ENCODE measurements around the gene GCN1.
"Not testable (repeated sequence)": the region's sequence is repeated elsewhere in the genome, so short reads cannot be mapped to it uniquely, and the experiment has no call there.

Gene GCN1

GRCh38 chr12:120214626-120215356 is 20.3 kb upstream of the GCN1 start:
- DNase-seq (ENCODE audit: low read depth, low spot score) = no peak

DNA sequence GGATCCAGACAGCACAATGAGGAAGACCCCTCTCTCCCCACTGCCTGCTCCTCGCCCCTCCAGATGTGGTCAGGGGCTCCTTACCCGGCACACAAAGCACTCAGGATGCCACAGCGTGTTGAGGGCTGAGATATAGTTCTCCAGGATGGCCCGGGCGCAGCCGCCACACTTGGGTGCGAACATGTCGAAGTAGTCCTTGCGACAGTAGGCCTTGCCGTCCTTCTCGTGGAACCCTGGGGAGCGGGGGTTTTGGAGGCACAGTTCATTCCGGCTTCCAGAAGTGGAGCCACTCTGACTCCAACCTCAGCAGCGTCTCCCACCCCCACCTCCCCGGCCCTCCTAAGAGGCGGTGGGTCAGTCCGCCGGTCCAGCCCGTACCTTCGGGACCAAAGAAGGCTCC is 19.2 kb upstream of the GCN1 start:
- no peak for DNase-seq (ENCODE audit: low read depth, low spot score)

GRCh38 chr12:120213182-120213581 is 18.7 kb upstream of the GCN1 start:
- DNase-seq (ENCODE audit: low read depth, low spot score) = not testable (repeated sequence)

GRCh38 chr12:120212301-120212700 is 17.8 kb upstream of the GCN1 start:
- no peak for DNase-seq (ENCODE audit: low read depth, low spot score)

- DNase-seq (ENCODE audit: low read depth, low spot score) = no peak
These were observed 17.4 kb upstream of the GCN1 start for GRCh38 chr12:120211904-120212283.

DNA sequence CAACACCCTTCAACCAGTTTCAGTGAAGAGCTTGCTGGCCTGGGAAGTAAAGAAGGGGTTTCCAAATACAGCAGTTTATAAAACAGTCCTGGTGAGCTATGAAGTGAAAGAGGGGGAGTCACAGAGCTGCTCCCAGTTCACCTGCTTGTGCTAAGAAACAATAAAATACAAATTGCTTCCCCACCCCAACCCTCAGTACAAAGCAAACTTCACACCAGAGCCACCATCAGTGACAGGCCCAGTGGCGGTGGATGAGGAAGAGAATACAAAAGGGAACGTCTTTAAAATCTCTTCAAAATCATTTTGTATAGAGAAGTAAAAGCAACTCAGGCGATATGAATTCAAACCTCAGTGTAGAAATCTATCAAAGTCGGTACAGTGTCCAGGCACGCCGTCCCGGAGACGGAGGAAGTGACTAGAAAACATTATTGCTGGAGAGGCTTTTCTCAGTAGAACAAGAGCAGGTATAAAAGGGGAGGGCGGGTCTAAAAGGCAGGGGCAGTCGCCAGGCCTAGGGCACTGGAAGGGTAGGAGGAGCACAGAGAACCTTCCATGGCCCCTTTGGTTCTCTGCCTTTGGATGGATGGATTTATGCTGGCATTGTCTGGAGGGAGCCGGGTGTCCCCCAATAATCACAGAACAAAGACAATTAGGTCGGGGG is 16.9 kb upstream of the GCN1 start:
- DNase-seq (ENCODE audit: low read depth, low spot score) = no peak

DNA sequence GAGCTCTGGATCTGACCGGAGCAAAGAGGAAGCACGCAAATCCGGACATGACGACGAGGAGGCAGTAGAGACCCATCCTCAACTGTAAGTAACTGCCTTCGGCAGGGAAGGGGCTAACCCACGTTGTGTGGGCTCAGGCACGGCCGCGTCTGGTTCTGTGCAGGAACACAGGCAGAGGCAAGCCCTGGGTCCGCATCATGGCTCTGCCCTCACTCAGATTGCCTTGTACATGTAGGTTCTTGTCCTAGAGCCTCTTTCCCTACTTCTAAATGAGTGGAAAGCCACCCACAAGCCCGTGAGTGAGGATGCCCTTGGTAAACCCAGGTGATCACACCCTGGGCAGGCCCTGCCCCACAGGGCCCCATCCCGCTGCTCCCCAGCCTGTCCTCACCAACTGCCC is 15.3 kb upstream of the GCN1 start:
- no peak for DNase-seq (ENCODE audit: low read depth, low spot score)

DNA sequence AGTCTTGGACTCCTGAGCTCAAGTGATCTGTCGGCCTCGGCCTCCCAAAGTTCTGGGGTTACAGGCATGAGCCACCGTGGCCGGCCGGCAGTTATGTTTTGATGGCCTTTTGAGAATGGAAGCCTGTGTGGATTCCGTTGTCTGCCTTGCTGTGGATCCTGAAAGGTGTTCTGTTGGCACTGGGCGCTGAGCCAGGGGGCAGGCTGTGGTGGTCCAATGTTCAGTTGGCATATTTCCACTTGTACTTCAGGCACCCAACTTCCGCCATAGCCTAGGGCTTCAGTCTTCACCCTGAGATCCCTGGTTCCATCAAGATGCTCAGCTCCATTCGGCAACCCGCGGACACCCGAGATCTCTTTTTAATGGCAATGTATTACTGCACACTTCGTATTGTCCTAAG is 12.7 kb upstream of the GCN1 start:
- no peak for DNase-seq (ENCODE audit: low read depth, low spot score)

- DNase-seq (ENCODE audit: low read depth, low spot score) = not testable (repeated sequence)
These were observed 12.3 kb upstream of the GCN1 start for GRCh38 chr12:120206781-120207180.

DNA sequence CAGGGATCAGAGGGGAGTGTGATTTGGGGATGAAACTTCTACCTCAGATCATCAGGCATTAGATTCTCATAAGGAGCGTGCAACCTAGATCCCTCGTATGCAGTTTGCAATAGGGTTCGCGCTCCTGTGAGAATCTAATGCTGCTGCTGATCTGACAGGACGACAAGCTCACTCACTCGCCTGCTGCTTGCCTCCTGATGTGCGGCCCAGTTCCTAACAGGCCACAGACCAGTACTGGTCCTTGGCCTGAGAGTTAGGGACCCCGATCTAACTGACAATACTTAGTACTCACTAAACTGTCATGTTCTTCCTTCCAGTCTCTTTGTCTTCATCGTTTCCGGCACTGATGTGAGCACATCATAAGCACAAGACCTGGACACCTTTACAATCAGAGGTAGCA is 11.7 kb upstream of the GCN1 start:
- no peak for DNase-seq (ENCODE audit: low read depth, low spot score)

GRCh38 chr12:120204171-120204570 is 9.7 kb upstream of the GCN1 start:
- DNase-seq (ENCODE audit: low read depth, low spot score) = no peak

GRCh38 chr12:120200364-120200800 is 5.9 kb upstream of the GCN1 start:
- DNase-seq (ENCODE audit: low read depth, low spot score) = no peak

DNA sequence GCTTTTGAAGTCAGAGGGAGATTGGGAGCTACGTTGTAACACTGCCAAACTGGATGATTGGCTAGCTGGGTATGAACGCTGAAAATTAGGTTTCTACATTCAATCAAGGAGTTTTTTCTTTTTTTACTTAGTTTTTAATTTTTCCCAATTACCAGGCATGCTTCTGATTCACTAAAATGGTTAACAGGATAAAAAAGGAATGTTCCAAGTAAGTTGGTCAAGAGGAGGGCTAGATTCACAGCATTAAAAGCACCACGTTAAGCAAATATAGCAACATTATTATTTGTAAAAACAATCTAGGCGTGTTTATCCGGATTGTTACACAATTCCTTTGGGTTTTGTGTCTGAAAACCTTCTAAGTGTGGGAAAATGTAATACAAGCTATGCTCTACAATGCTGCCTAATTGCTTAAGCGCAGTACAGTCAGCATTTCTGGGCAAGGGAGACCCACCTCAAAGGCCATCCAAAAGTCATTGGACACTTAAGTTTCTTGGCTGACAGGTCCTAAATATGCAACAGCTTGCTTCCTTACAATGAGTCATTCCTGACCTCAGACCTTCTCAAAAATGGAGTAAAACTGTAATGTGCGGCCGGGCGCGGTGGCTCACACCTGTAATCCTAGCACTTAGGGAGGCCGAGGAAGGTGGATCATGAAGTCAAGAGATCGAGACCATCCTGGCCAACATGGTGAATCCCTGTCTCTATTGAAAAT is 5.2 kb upstream of the GCN1 start:
- DNase-seq (ENCODE audit: low read depth, low spot score) = peak; percentile 18

DNA sequence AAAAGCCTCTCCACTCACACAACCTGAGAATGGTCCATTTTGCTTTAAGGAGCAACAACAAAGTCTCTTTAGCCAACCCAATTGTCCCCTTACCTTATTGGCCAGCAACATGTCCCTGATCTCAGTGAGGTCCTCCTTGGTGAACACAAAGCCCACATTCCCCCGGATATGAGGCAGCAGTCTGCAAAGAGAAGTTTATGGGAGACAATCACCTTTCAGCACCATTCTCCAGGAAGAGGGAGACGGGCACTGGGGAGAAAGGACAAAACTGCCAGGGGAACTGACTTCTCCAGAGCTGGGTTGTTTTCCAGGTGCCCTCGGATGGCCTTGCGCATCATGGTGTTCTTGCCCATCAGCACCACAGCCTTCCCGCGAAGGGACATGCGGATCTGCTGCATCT is 4.5 kb upstream of the GCN1 start:
- no peak for DNase-seq (ENCODE audit: low read depth, low spot score)

GRCh38 chr12:120197542-120197887 is 3.0 kb upstream of the GCN1 start:
- DNase-seq (ENCODE audit: low read depth, low spot score) = no peak

- DNase-seq (ENCODE audit: low read depth, low spot score) = peak; percentile 25
These were observed 2.5 kb upstream of the GCN1 start for GRCh38 chr12:120196817-120197541.

GRCh38 chr12:120196363-120196762 is 1.8 kb upstream of the GCN1 start:
- no peak for DNase-seq (ENCODE audit: low read depth, low spot score)

GRCh38 chr12:120194226-120194533 is 335 bp downstream of the GCN1 start:
- DNase-seq (ENCODE audit: low read depth, low spot score) = no peak

DNA sequence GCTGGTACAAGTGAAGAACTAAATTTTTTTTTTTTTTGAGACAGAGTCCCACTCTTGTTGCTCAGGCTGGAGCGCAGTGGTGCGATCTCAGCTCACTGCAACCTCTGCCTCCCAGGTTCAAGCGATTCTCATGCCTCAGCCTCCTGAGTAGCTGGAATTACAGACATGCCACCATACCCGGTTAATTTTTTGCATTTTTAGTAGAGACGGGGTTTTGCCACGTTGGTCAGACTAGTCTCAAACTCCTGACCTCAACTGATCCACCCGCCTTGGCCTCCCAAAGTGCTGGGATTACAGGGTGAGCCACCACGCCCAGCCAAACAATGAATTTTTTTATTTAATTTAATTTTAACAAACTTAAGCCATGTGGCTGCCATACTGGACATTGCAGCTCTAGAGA is 1.2 kb downstream of the GCN1 start:
- DNase-seq (ENCODE audit: low read depth, low spot score) = not testable (repeated sequence)

DNA sequence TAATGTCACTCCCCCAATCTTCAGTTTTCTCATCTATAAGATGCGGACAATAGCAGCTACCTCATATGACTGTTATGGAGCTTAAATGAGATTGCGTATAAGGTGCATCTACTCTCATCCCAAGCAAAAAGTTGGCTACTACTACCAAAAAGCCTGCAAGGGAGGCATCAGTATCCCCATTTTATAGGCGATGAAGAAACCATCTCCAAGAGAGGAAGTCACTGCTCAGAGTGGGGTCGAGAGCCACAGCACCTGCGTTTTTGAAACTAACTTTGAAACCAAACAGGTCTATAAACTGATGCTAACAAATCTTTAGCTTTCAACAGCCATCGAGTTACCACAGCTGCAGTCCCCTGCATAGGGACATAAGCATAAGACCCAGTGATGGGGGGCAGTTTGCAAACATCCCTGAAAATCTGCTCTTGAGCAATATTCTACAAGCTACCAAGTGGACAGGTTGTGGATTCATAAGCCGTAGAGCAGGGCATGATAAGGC is 3.5 kb downstream of the GCN1 start:
- DNase-seq (ENCODE audit: low read depth, low spot score) = no peak

- no peak for DNase-seq (ENCODE audit: low read depth, low spot score)
These were observed 4.1 kb downstream of the GCN1 start for GRCh38 chr12:120190386-120190785.

- no peak for DNase-seq (ENCODE audit: low read depth, low spot score)
These were observed 7.9 kb downstream of the GCN1 start for GRCh38 chr12:120186654-120187053.

All from ELF-1 (cell line).